ENCODE results near the gene MACC1. TPM values are rescaled to one million over a fixed set of nuclear protein-coding genes. Genes with fewer than 3 reads are reported as not detected.

MACC1 gene
- total and polyA plus RNA-seq, 9 of the 15 experiments (the other 6 are each of a cell fraction or from before 2014, with no cell fraction given), result 5.9 to 30.2 (median 10.4) TPM

DNA sequence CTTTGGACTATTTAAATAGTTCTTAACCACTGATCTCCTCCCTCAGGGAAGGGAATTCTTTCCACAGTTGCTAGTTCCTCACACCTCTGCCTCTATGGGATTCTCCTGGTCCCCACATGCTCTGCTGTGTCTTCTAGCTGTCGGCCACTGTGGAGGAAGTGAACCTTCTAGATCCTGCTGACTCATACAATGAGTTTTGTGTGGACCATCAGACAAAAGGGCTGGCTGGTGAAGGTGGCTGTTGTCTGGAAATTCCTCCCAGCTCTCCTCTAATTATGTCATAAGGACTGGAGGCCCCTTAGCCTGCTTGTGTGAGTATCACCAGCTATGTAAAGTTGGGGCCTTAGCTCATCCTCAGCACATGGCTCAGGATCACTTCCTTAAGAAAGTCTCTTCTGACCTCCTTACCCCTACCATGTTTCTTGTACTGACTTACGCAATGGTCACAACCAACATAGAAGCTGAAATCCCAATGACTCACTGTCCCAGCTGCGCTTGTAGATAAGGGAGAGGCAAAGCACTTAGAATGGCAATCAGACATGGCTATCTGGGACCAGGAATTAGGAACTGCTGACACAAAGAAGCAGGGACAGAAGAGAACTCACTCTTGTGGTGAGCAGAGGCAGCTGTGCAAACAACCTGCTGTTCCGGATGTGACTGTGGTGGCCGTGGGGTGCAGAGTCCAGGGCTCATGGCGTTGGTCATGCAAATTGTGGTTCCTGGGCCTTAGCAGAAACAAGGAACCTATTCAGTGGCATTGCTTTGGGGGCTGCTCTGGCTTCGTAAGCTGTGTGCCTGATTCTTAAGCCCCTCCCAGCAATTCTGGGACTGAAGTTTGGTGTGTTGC, 2.5 kb upstream of the MACC1 start (continued):
- TF ChIP-seq, protein P1, sequence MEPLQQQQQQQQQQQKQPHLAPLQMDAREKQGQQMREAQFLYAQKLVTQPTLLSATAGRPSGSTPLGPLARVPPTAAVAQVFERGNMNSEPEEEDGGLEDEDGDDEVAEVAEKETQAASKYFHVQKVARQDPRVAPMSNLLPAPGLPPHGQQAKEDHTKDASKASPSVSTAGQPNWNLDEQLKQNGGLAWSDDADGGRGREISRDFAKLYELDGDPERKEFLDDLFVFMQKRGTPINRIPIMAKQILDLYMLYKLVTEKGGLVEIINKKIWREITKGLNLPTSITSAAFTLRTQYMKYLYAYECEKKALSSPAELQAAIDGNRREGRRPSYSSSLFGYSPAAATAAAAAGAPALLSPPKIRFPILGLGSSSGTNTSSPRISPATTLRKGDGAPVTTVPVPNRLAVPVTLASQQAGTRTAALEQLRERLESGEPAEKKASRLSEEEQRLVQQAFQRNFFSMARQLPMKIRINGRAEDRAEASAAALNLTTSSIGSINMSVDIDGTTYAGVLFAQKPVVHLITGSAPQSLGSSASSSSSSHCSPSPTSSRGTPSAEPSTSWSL (CRISPR knock-in tag; IDR thresholded peaks at IDR 0.05; ENCODE audit: borderline replicate concordance), result no peak
- TF ChIP-seq PHTF2 (CRISPR knock-in tag; IDR thresholded peaks at IDR 0.05) (0 out of 2 replicates have a peak, but pooled peaks have one; percentile 56), MYNN (IDR thresholded peaks at IDR 0.05) (peak; percentile 96), MYNN (CRISPR knock-in tag; IDR thresholded peaks at IDR 0.05) (no peak), CEBPB (tag; IDR thresholded peaks at IDR 0.05) (peak; percentile 100), TAF7 (tag; IDR thresholded peaks at IDR 0.05) (peak; percentile 33; the same call in 1 of the 2 replicates), ETS1 (conservative IDR thresholded peaks at IDR 0.05; ENCODE audit: control insufficient read depth, low read depth, low read length) (peak; percentile 93), SRSF9 (IDR thresholded peaks at IDR 0.05; ENCODE audit: borderline replicate concordance, low read depth, low read length) (no peak), MCM7 (IDR thresholded peaks at IDR 0.05) (peak in 1 of 2 experiments; percentile 75; a peak in 1 of 4 replicates), ZKSCAN8 (CRISPR knock-in tag; IDR thresholded peaks at IDR 0.05) (peak; percentile 56; the same call in 1 of the 2 replicates), EP300 (IDR thresholded peaks at IDR 0.05; ENCODE audit: low read length) (peak; percentile 100), BRF1 (IDR thresholded peaks at IDR 0.05; ENCODE audit: borderline replicate concordance, extremely low read depth, insufficient read length) (no peak), SAFB2 (IDR thresholded peaks at IDR 0.05; ENCODE audit: borderline replicate concordance, low read depth, low read length, severe bottlenecking) (no peak), ZNF561 (CRISPR knock-in tag; conservative IDR thresholded peaks at IDR 0.05) (no peak), SIN3B (IDR thresholded peaks at IDR 0.05; ENCODE audit: low read depth) (no peak), ZNF589 (CRISPR knock-in tag; IDR thresholded peaks at IDR 0.05; ENCODE audit: low read depth) (peak; percentile 99), CEBPG (CRISPR knock-in tag; IDR thresholded peaks at IDR 0.05) (peak; percentile 99), CEBPG (tag; conservative IDR thresholded peaks at IDR 0.05 in 1 of 2, IDR thresholded peaks at IDR 0.05 in 1 of 2) (peak; percentile 99 to 100), SP2 (IDR thresholded peaks at IDR 0.05; ENCODE audit: extremely low read depth, low read depth, low read length, poor library complexity, severe bottlenecking) (no peak)
- TF ChIP-seq, protein P2, sequence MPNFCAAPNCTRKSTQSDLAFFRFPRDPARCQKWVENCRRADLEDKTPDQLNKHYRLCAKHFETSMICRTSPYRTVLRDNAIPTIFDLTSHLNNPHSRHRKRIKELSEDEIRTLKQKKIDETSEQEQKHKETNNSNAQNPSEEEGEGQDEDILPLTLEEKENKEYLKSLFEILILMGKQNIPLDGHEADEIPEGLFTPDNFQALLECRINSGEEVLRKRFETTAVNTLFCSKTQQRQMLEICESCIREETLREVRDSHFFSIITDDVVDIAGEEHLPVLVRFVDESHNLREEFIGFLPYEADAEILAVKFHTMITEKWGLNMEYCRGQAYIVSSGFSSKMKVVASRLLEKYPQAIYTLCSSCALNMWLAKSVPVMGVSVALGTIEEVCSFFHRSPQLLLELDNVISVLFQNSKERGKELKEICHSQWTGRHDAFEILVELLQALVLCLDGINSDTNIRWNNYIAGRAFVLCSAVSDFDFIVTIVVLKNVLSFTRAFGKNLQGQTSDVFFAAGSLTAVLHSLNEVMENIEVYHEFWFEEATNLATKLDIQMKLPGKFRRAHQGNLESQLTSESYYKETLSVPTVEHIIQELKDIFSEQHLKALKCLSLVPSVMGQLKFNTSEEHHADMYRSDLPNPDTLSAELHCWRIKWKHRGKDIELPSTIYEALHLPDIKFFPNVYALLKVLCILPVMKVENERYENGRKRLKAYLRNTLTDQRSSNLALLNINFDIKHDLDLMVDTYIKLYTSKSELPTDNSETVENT (CRISPR knock-in tag; IDR thresholded peaks at IDR 0.05), result no peak
